Central memory CD8-positive, alpha-beta T cell (primary cell): ENCODE data around the gene CADM4.

Source experiments
- ATAC-seq: fragments of 150-1000 bp; cut with Tn5 transposase; replicated peaks from 2 replicates; pipeline ENCODE4 v1.10.0; 2022; ENCODE audit warnings: mild to moderate bottlenecking, moderate FRiP score, moderate number of reproducible peaks; ENCODE audit not compliant: poor library complexity, severe bottlenecking; ENCODE audit errors: extremely low read depth
- DNase-seq, 2 donors: peaks; one replicate each; pipeline ENCODE4 v3.0.0; 2021; ENCODE audit warnings: low spot score in 2 of 2
- H3K27ac Mint-ChIP-seq: one replicate; pipeline ENCODE4 v1.8.0; 2022; ENCODE audit warnings: low read depth, mild to moderate bottlenecking, moderate library complexity, mixed read lengths
- H3K27me3 Mint-ChIP-seq: one replicate; pipeline ENCODE4 v1.8.0; 2022; ENCODE audit warnings: mixed read lengths
- H3K36me3 Mint-ChIP-seq: one replicate; pipeline ENCODE4 v1.8.0; 2022; ENCODE audit warnings: mild to moderate bottlenecking, moderate library complexity, mixed read lengths; ENCODE audit not compliant: insufficient read depth
- H3K4me1 Mint-ChIP-seq: one replicate; pipeline ENCODE4 v1.8.0; 2022; ENCODE audit warnings: mixed read lengths
- H3K4me3 Mint-ChIP-seq: one replicate; pipeline ENCODE4 v1.8.0; 2022; ENCODE audit warnings: mild to moderate bottlenecking, moderate library complexity, mixed read lengths
- H3K9me3 Mint-ChIP-seq: one replicate; pipeline ENCODE4 v1.8.0; 2022; ENCODE audit warnings: mixed read lengths

Gene CADM4

GRCh38 chr19:43623889-43624670 lies 15.6 kb downstream of the CADM4 start:
- DNase-seq (no peak), ATAC-seq (no peak)
- H3K4me3 Mint-ChIP-seq, result no peak overlapping the region
- peak overlapping the region; percentile 17 for H3K27ac Mint-ChIP-seq
- H3K4me1 Mint-ChIP-seq, result peaks cover 27% of the 10 kb centered on the region
- H3K27me3 Mint-ChIP-seq, result peaks cover 18% of the 10 kb centered on the region
- H3K36me3 Mint-ChIP-seq, result peaks cover 10% of the 10 kb centered on the region
- H3K9me3 Mint-ChIP-seq, result no peaks in the 10 kb centered on the region

- no peak for ATAC-seq
- no peak for DNase-seq
- Mint-ChIP-seq H3K4me3 (no peak overlapping the region), H3K36me3 (peaks cover 13% of the 10 kb centered on the region), H3K27me3 (peaks cover 16% of the 10 kb centered on the region), H3K9me3 (no peaks in the 10 kb centered on the region), H3K27ac (no peak overlapping the region), H3K4me1 (peaks cover 31% of the 10 kb centered on the region)
Measured at GRCh38 chr19:43622956-43623355, 16.7 kb downstream of the CADM4 start.

- H3K27ac Mint-ChIP-seq, result no peak overlapping the region
- H3K36me3 Mint-ChIP-seq, result peaks cover 11% of the 10 kb centered on the region
- H3K4me3 Mint-ChIP-seq, result no peak overlapping the region
- peaks cover 7% of the 10 kb centered on the region for H3K27me3 Mint-ChIP-seq
- no peak for DNase-seq
- peaks cover 32% of the 10 kb centered on the region for H3K4me1 Mint-ChIP-seq
- no peak for ATAC-seq
- no peaks in the 10 kb centered on the region for H3K9me3 Mint-ChIP-seq
Measured at GRCh38 chr19:43622070-43622469, 17.6 kb downstream of the CADM4 start.

GRCh38 chr19:43620061-43621001 lies 19.3 kb downstream of the CADM4 start:
- peak overlapping the region; percentile 92 for H3K27ac Mint-ChIP-seq
- DNase-seq (no peak), ATAC-seq (peak; percentile 3)
- H3K36me3 Mint-ChIP-seq, result peaks cover 9% of the 10 kb centered on the region
- no peaks in the 10 kb centered on the region for H3K27me3 Mint-ChIP-seq
- no peaks in the 10 kb centered on the region for H3K9me3 Mint-ChIP-seq
- H3K4me3 Mint-ChIP-seq, result peak overlapping the region; percentile 98
- peaks cover 39% of the 10 kb centered on the region for H3K4me1 Mint-ChIP-seq

DNA sequence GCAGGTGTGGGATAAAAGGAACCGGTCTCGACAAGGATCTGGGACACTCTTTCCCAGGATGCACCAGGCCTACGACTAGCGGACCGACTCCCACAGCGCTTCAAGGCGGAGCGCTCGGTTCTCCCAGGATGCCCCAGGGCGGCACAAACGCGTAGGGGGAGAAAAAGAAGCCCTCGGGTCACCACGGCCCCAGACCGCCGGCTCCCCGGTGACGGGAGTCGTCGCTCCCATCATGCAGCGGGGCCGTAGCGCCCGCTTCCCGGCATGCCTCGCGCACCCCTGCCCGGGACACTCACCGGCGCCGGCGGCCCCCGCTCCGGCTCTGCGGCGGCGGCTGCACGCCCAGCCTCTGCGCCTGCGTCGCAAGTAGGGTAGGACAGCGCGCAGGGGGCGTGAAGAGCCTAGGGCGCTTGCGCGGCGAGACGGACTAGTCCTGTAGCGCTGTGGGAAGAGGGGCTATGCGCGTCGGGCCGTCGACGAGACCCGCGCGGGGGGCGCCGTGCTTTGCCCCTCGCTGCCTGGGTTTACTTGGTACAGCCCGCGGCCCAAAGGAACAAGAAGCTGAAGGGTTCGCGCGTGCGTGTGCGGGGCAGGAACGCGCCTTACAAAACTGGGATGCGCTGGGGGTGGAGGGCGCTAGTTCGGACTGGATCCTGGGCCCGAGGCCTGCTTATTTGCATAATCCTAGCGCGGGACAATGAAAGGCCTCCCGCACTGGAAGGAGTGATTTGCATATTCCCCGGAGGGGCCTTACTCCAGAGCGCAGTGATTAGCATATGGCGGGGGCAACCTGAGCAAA lies 20.2 kb downstream of the CADM4 start, which contains the start of gene ZNF428:
ZNF428 (minus strand) TSS at position 368 of the 799 bp plus-strand sequence. CDS start 5,325 bp downstream, outside the sequence.
- DNase-seq (peak; percentile 67 to 71), ATAC-seq (peak; percentile 93)
- peak within 1 kb of the TSS; percentile 92 for H3K27ac Mint-ChIP-seq
- H3K9me3 Mint-ChIP-seq, result no peaks in the 10 kb centered on the region
- H3K36me3 Mint-ChIP-seq, result peaks cover 9% of the 10 kb centered on the region
- H3K4me3 Mint-ChIP-seq, result peak within 1 kb of the TSS; percentile 98
- H3K4me1 Mint-ChIP-seq, result peaks cover 41% of the 10 kb centered on the region
- no peaks in the 10 kb centered on the region for H3K27me3 Mint-ChIP-seq

GRCh38 chr19:43618921-43619261 lies 20.8 kb downstream of the CADM4 start:
- peak overlapping the region; percentile 98 for H3K4me3 Mint-ChIP-seq
- H3K27me3 Mint-ChIP-seq, result no peaks in the 10 kb centered on the region
- H3K27ac Mint-ChIP-seq, result peak overlapping the region; percentile 92
- peaks cover 40% of the 10 kb centered on the region for H3K4me1 Mint-ChIP-seq
- no peaks in the 10 kb centered on the region for H3K9me3 Mint-ChIP-seq
- peaks cover 9% of the 10 kb centered on the region for H3K36me3 Mint-ChIP-seq
- no peak for ATAC-seq
- no peak for DNase-seq

DNA sequence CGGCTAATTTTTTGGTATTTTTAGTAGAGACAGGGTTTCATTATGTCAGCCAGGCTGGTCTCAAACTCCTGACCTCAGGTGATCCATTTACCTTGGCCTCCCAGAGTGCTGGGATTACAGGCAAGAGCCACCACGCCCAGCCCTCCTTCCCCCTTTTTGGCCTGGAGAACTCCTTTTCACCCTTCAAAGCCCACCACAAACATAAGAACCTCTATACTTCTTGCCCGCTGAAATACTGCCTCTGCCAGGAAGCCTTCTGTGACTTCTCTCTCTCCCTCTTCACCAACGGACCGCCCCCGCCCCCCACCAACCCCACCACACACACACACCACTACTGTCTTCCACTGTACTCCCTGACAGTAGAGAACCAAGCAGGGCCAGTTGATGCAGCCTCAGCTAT lies 22.7 kb downstream of the CADM4 start:
- DNase-seq, result no peak
- H3K4me1 Mint-ChIP-seq, result peaks cover 57% of the 10 kb centered on the region
- H3K27me3 Mint-ChIP-seq, result no peaks in the 10 kb centered on the region
- no peak for ATAC-seq
- H3K9me3 Mint-ChIP-seq, result no peaks in the 10 kb centered on the region
- H3K27ac Mint-ChIP-seq, result no peak overlapping the region
- H3K4me3 Mint-ChIP-seq, result no peak overlapping the region
- peaks cover 11% of the 10 kb centered on the region for H3K36me3 Mint-ChIP-seq

- H3K27ac Mint-ChIP-seq, result no peak overlapping the region
- H3K4me1 Mint-ChIP-seq, result peaks cover 63% of the 10 kb centered on the region
- peaks cover 13% of the 10 kb centered on the region for H3K36me3 Mint-ChIP-seq
- no peak for ATAC-seq
- H3K27me3 Mint-ChIP-seq, result no peaks in the 10 kb centered on the region
- no peaks in the 10 kb centered on the region for H3K9me3 Mint-ChIP-seq
- H3K4me3 Mint-ChIP-seq, result no peak overlapping the region
- DNase-seq, result no peak
Measured at GRCh38 chr19:43616306-43616705, 23.3 kb downstream of the CADM4 start.

DNA sequence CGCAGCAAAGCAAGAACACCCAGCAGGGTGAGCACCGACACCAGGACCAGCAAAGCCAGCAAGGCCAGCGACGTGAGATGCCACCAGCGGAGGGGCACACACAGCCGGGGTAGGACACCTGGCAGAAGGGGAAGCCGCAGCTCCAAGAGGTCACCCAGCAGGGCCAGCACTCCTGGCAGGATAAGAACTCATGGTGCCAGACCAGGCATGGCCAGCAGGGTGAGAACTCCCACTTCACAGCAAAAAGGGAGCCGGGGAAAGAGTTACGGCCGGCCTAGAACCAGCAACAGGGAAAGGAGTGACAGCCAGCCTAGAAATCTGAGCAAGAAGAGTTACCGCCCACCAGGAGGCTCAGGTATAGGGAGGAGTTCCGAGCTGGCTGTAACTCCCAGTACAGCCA lies 27.3 kb downstream of the CADM4 start:
- Mint-ChIP-seq H3K9me3 (no peaks in the 10 kb centered on the region), H3K27me3 (no peaks in the 10 kb centered on the region), H3K4me3 (no peak overlapping the region), H3K27ac (peak overlapping the region; percentile 77), H3K36me3 (peaks cover 6% of the 10 kb centered on the region), H3K4me1 (peaks cover 64% of the 10 kb centered on the region)
- DNase-seq, result no peak
- no peak for ATAC-seq

- Mint-ChIP-seq H3K27me3 (no peaks in the 10 kb centered on the region), H3K4me3 (no peak within 1 kb of the TSS), H3K36me3 (peaks cover 7% of the 10 kb centered on the region), H3K27ac (peak within 1 kb of the TSS; percentile 77), H3K4me1 (peaks cover 59% of the 10 kb centered on the region), H3K9me3 (no peaks in the 10 kb centered on the region)
- no peak for DNase-seq
- no peak for ATAC-seq
Measured at GRCh38 chr19:43611788-43612187, 27.9 kb downstream of the CADM4 start, which contains the start of gene SRRM5. TSS of gene SRRM5 (plus strand) at chr19:43612088. CDS start at chr19:43612122, 34 bp downstream.

DNA sequence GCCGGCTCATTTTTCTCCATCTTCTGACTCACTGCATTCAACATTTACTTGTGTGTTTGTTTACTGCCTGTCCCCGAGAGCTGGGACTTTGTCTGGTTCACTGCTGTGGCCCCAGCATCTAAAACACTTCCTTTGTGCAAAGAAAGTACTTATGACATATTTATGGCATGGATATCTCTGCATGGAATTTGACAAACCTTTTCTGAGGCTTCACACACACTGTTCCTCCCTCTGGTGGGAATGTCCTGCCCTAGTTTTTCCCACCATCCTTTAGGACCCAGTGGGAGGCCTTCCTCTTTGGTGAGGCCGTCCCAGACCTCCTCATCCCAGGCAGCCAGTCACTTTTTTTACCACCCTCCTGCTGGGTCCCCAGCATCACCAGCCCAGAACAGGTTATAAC lies 29.2 kb downstream of the CADM4 start:
- peak overlapping the region; percentile 68 for H3K27ac Mint-ChIP-seq
- H3K27me3 Mint-ChIP-seq, result no peaks in the 10 kb centered on the region
- no peaks in the 10 kb centered on the region for H3K9me3 Mint-ChIP-seq
- H3K36me3 Mint-ChIP-seq, result peaks cover 9% of the 10 kb centered on the region
- no peak overlapping the region for H3K4me3 Mint-ChIP-seq
- DNase-seq (no peak), ATAC-seq (no peak)
- peaks cover 50% of the 10 kb centered on the region for H3K4me1 Mint-ChIP-seq

DNA sequence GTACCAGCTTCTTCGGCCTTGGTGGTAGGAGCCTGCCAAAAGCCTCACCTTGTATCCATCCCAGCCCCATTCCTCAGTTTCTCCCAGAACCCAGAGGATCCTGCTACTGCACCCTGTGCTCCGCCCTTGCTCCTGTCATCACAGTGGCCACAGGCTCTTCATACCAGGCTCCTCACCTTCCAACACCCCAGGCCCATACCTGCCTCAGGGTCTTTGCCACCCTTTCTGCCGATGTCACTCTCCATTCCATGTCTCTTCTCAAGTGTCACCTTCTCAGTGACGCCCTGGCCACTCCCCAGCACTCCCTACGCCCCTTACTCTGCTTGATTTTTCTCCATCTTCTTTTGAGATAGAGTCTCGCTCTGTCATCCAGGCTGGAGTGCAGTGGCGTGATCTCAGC lies 29.8 kb downstream of the CADM4 start:
- Mint-ChIP-seq H3K27ac (peak overlapping the region; percentile 45), H3K4me3 (no peak overlapping the region), H3K4me1 (peaks cover 48% of the 10 kb centered on the region), H3K36me3 (peaks cover 9% of the 10 kb centered on the region), H3K27me3 (no peaks in the 10 kb centered on the region), H3K9me3 (no peaks in the 10 kb centered on the region)
- ATAC-seq (no peak), DNase-seq (no peak)
